H1 (cell line): ENCODE results near the gene MAP7D2. TPM values are rescaled to one million over a fixed set of nuclear protein-coding genes. Genes with fewer than 3 reads are reported as not detected.

ENCODE experiments used
- ATF2 ChIP-seq: IDR thresholded peaks from 2 replicates; pipeline ENCODE4 v1.6.1; 2012; ENCODE audit warnings: low read length, inconsistent platforms
- JUN ChIP-seq: IDR thresholded peaks from 2 replicates; pipeline ENCODE4 v1.6.1; 2011; ENCODE audit warnings: low read depth, mild to moderate bottlenecking, improper control_type of control experiment, low read length
- KDM1A ChIP-seq: fragments of 200-600, 300-600 bp; sonication (generic); IDR thresholded peaks from 2 replicates; pipeline ENCODE4 v1.7.1; 2016; ENCODE audit warnings: mild to moderate bottlenecking, low read length, borderline replicate concordance
- RAD21 ChIP-seq, 2 experiments: IDR thresholded peaks in 1 of 2; conservative IDR thresholded peaks in 1 of 2; 2 replicates each; pipeline ENCODE4 v1.6.1; 2011; ENCODE audit warnings: low read depth in 2 of 2, low read length in 2 of 2, improper control_type of control experiment in 1 of 2, inconsistent platforms in 1 of 2, mild to moderate bottlenecking in 1 of 2, moderate library complexity in 1 of 2
- polyA plus RNA-seq, 7 experiments: library from polyadenylated mRNA; depleted of rRNA in 3 of 7; stranded (reverse) in 5 of 7; unstranded in 2 of 7; fragments of >200 nt in 5 of 7; fragments of 200-250 nt in 2 of 7; gene quantifications; 1 replicate in 5 of 7; 2 replicates in 1 of 7; 4 replicates in 1 of 7; pipeline versions ENCODE4 v1.2.1 to v1.2.3, GENCODE V29; 2011 to 2013; ENCODE audit warnings: missing spikeins in 2 of 7, mixed read lengths in 2 of 7
- total RNA-seq: library from RNA; stranded (reverse); fragmentation: NEBNext Ultra II Directional; extraction: Animal tissue kit (Norgen Biotek cat#: 25700); gene quantifications from 2 replicates; pipeline ENCODE4 v1.2.1, GENCODE V29; 2021

MAP7D2 gene
- total and polyA plus RNA-seq, 2 of the 8 experiments (the other 6 are each of a cell fraction or from before 2014, with no cell fraction given): 0.65 to 0.83 TPM

DNA sequence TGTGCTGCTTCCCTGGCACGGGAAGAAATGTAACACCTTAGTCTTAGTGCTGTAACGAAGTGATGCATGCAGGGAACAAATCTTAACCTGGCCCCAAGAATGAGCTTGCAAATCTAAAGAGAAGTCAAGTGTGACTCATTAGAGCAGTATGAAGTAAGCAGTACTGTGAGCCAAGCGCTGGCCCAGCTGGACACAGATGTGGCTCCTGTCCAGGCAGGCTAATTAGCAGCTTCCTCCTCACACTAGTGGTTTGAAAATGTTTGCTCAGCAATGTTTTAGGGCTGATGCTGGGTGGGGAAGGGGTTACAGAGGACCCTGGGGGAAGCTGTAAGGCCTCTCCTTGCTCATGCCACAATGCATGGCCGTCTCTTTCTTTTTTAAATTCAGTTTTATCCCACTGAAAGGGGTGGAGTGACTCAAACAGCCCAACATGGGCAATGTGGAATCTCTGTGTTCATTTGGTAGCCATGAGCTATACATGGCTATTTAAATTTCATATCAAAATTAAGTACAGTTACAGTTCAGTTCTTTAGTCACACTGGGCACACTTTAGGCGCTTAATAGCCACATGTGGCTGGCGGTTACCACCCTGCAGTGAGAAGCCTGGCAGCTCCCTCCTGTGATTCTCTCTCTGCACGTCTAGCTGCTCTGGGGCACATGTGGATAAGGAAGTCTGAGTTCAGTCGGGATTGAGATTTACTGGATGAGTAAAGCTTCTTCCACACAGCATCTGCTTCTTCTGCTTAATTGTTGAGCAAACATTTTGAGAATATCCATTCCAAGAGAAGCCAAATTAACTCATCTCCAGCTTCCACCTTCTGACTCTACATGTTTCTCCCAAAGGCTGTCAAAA lies 48.8 kb downstream of the MAP7D2 start (continued):
- no peak for TF ChIP-seq ATF2
- no peak for TF ChIP-seq JUN
- no peak for TF ChIP-seq KDM1A
- TF ChIP-seq RAD21 (IDR thresholded peaks at IDR 0.05 in 1 of 2, conservative IDR thresholded peaks at IDR 0.05 in 1 of 2; ENCODE audit: low read depth in 2 of 2, low read length in 2 of 2): no peak
